SJSA1 (cell line): ENCODE measurements around the gene MC4R. TPM values are rescaled to one million over a fixed set of nuclear protein-coding genes. Genes with fewer than 3 reads are reported as not detected.

Experiments
- DNase-seq, 2 experiments: peaks; one replicate each; pipeline ENCODE4 v3.0.0-alpha.2; 2015 to 2020; ENCODE audit warnings: low spot score in 2 of 2, low read depth in 1 of 2
- H3K27ac ChIP-seq: fragments of 250-450 bp; sonication (Bioruptor Pico); 2 replicates; pipeline ENCODE4 v1.5.1; 2020; ENCODE audit warnings: mild to moderate bottlenecking, moderate library complexity
- H3K27me3 ChIP-seq: fragments of 250-450 bp; sonication (Bioruptor Pico); replicated peaks from 2 replicates; pipeline ENCODE4 v1.5.1; 2020; ENCODE audit warnings: mild to moderate bottlenecking, moderate library complexity
- H3K36me3 ChIP-seq: fragments of 250-450 bp; sonication (Bioruptor Pico); 2 replicates; pipeline ENCODE4 v1.5.1; 2020; ENCODE audit warnings: mild to moderate bottlenecking
- H3K4me1 ChIP-seq: fragments of 250-450 bp; sonication (Bioruptor Pico); replicated peaks from 2 replicates; pipeline ENCODE4 v1.6.1; 2021; ENCODE audit warnings: mild to moderate bottlenecking
- H3K4me3 ChIP-seq: fragments of 250-450 bp; sonication (Bioruptor Pico); 2 replicates; pipeline ENCODE4 v1.5.1; 2020; ENCODE audit warnings: mild to moderate bottlenecking
- H3K9me3 ChIP-seq: fragments of 250-450 bp; sonication (Bioruptor Pico); replicated peaks from 2 replicates; pipeline ENCODE4 v1.5.1; 2020; ENCODE audit warnings: mild to moderate bottlenecking
- total RNA-seq: library from RNA; depleted of rRNA; stranded (reverse); fragments of >200 nt; shearing (Covaris generic); gene quantifications from 2 replicates; pipeline ENCODE4 v1.2.3, GENCODE V29; 2014

MC4R gene
- total RNA-seq, 1 experiment from 2014 or later: not detected

DNA sequence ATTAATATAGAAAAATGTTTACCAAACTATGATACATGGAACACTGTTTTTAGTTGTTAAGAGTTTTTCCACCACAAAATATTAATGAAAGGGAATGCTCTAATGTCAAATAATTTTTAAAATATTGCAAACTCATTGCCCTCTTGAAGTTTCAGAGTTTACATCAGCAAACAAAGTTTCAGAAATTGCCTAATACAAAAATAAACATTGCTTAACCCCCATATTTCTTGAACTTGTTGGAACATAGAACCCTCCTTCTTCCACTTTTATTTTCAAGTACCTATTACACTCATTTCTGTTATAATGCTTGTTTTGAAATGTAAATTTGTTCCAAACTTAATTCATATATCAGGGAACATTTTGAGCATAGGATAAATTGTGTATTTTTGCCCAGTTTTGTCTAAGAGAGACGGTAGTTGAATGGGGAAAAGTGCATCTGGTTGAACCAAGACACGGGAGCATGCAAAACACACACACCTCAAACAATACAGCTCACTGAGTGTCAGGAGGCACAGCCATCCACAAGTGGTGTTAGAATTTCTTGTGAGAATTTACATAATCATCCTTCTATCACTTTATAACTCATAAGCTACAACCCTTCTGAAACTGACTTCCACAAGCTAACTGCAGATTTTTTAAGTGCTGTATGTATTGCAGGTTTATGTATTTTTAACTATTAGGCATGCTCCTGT, 5.3 kb upstream of the MC4R start:
- H3K27ac ChIP-seq: no peak overlapping the region
- DNase-seq: no peak
- H3K4me1 ChIP-seq: no peaks in the 10 kb centered on the region
- H3K9me3 ChIP-seq: no peaks in the 10 kb centered on the region
- no peak overlapping the region for H3K4me3 ChIP-seq
- no peaks in the 10 kb centered on the region for H3K27me3 ChIP-seq
- H3K36me3 ChIP-seq: no peaks in the 10 kb centered on the region

DNA sequence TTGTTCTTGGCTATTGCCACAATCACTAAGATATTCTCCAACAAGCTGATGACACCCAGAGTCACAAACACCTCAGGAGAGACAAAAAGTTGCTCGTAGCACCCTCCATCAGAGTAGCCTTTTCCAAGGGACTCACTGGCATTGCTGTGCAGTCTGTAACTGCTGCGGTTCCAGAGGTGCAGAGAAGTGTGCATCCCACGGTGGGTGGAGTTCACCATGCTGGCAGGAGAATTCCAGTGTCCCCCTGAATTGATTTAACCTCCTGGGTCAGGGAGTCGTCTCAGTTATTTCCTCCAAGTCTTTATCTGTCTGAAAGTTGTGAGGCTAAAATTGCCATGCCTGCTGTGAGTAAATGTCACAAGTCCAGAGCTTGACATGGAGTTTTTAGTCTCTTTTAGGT, 443 bp downstream of the MC4R start:
- no peaks in the 10 kb centered on the region for H3K36me3 ChIP-seq
- H3K9me3 ChIP-seq: no peaks in the 10 kb centered on the region
- no peaks in the 10 kb centered on the region for H3K4me1 ChIP-seq
- H3K27me3 ChIP-seq: no peaks in the 10 kb centered on the region
- H3K4me3 ChIP-seq: no peak overlapping the region
- DNase-seq: no peak
- no peak overlapping the region for H3K27ac ChIP-seq

DNA sequence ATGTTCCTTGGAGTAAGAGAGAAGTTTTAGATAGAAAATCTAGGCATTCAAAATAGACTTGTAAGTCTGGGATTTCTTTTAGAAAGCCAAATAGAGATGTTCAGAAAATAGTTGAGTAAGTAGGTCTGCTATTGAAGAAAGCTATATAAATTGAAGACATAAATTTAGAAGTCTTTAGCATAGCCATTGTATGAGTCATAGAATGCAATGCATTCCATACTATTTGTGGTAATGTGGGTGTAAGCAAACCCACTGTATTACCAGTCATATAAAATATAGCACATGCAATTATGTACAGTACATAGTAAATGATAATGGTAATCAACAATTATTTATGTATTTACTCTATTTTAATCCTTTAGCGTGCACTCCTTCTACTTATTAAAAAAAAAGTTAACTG, 14.1 kb downstream of the MC4R start:
- Histone ChIP-seq H3K9me3 (no peaks in the 10 kb centered on the region), H3K27me3 (no peaks in the 10 kb centered on the region), H3K36me3 (no peaks in the 10 kb centered on the region), H3K27ac (no peak overlapping the region), H3K4me3 (no peak overlapping the region), H3K4me1 (peaks cover 6% of the 10 kb centered on the region; the same call in 1 of the 2 replicates)
- DNase-seq: no peak

DNA sequence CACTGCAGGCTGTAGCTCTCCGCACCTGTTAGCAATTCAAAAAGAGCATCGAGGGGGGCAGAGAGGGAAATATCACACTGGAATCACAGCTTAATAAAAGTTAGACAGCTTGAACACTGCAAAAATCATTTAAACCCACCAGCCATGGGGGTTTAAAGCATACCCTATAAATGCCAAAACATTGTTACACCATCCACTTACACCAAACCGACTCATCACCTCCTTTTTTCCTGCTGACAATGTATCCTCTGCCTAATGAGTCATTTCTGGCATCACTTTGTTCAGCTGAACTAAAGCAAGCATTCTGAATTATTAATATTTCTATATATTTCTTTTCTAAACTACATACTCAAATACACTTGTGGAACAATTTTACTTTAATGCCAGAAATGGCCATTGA, 21.6 kb downstream of the MC4R start:
- no peaks in the 10 kb centered on the region for H3K36me3 ChIP-seq
- H3K4me3 ChIP-seq: no peak overlapping the region
- no peak for DNase-seq
- H3K4me1 ChIP-seq: 0 out of 2 replicates have a peak, but pooled peaks cover 4% of the 10 kb centered on the region
- H3K27me3 ChIP-seq: no peaks in the 10 kb centered on the region
- H3K27ac ChIP-seq: no peak overlapping the region
- no peaks in the 10 kb centered on the region for H3K9me3 ChIP-seq

DNA sequence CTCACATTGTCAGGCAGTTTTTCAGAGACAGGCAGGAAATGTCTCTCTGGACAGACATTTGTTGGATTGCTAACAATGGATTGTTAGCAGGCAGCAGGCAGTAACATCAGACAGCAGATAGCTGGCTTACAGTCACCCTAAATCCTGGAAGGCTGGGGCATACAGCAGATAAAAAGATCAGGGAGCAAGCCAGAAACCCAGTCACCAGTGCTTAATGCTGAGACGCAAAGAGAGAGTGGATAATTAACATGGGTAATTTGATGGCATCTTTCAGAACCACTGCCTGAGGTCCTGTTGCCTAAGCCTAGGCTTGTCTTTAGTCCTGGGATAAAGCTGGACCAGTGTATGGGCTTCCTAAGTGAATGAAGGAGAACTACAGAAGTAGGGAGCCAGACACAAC, 22.4 kb downstream of the MC4R start:
- no peak for DNase-seq
- Histone ChIP-seq H3K27ac (no peak overlapping the region), H3K9me3 (no peaks in the 10 kb centered on the region), H3K27me3 (no peaks in the 10 kb centered on the region), H3K36me3 (no peaks in the 10 kb centered on the region), H3K4me3 (no peak overlapping the region), H3K4me1 (0 out of 2 replicates have a peak, but pooled peaks cover 4% of the 10 kb centered on the region)

DNA sequence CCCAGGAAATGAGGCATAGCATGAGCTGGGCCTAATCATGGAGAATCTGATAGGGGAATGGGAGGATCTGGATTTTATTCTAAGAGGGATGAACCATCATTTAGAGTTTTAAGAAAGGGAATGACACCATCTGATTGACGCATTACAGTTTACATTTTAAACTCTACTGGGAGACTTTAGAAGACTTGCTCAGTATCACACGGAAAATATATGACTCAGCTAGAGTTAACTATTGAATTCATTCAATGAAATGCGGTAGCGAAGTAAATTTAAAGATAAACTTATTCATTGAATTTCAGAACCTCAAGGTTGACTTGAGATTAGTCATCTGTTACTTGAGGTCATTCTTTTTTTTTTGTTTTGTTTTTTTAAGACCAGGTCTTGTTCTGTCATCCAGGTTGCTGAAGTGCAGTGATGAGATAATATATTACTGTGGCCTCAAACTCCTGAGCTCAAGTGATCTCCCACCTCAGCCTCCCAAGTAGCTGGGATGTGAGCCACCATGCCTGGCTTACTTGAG, 25.0 kb downstream of the MC4R start:
- Histone ChIP-seq H3K4me3 (no peak overlapping the region), H3K27ac (no peak overlapping the region), H3K4me1 (0 out of 2 replicates have a peak, but pooled peaks cover 4% of the 10 kb centered on the region), H3K36me3 (no peaks in the 10 kb centered on the region), H3K27me3 (no peaks in the 10 kb centered on the region), H3K9me3 (no peaks in the 10 kb centered on the region)
- peak in 1 of 2 experiments; percentile 29 for DNase-seq

DNA sequence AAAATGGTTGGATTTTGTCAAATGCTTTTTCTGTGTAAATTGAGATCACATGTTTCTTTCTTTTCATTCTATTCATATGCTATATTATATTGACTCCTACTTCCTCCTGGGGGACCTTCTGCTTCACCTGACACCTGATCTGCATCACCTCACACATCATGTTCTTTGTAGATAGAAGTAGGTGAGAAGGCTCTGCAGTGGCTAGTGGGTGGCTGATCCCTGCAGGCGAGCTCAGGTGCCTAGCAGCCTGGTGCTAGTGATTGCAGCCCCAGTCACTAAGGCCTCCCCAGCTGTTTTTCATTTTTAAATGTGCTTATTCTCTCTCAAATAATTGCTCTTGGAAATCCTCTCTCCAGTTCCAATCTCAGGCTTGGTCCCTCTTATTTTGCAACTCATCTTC, 33.6 kb downstream of the MC4R start:
- Histone ChIP-seq H3K27me3 (no peaks in the 10 kb centered on the region), H3K4me3 (no peak overlapping the region), H3K27ac (no peak overlapping the region), H3K36me3 (no peaks in the 10 kb centered on the region), H3K9me3 (no peaks in the 10 kb centered on the region), H3K4me1 (no peaks in the 10 kb centered on the region)
- DNase-seq: no peak

DNA sequence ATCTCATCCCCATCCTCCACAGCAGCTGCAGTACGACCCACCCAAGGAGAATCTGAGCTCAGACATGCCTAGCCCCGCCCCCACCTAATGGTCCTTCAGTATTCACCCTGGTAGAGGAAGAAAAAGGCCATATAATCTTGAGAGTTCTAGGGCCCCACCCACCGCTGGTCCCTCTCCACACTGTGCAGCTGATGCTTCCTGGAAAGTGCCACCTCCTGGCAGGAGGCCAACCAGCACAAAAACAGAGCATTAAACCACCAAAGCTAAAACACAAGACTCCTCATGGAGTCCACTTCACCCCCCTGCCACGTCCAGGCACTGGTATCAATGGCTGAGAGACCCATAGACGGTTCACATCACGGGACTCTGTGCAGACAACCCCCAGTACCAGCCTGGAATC, 40.7 kb downstream of the MC4R start:
- DNase-seq: no peak
- H3K4me3 ChIP-seq: no peak overlapping the region

DNA sequence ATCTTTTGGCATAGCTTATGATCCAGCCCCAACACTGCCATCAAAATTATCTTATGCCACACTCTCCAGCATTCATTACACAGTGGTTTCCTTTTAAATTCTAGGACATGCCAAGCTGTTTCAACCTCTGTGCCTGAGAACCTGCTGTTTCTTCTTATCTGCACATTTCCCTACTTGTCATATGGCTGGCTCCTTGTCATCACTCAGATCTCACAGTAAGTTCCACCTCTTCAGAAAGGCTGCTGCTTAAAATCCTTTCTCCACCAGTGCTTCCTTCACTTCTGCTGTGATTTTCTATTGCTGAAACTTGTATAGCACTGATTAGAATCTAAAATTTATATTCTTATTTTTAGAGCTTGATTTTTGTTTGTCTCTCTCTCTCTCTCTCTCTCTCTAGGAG, 43.4 kb downstream of the MC4R start:
- Histone ChIP-seq H3K27me3 (no peaks in the 10 kb centered on the region), H3K4me1 (no peaks in the 10 kb centered on the region), H3K9me3 (no peaks in the 10 kb centered on the region), H3K36me3 (no peaks in the 10 kb centered on the region), H3K27ac (no peak overlapping the region), H3K4me3 (no peak overlapping the region)
- DNase-seq: no peak

More for the DNA sequence above, 40.7 kb downstream of the MC4R start:
- Histone ChIP-seq H3K4me1 (no peaks in the 10 kb centered on the region), H3K27me3 (no peaks in the 10 kb centered on the region), H3K27ac (no peak overlapping the region), H3K9me3 (no peaks in the 10 kb centered on the region), H3K36me3 (no peaks in the 10 kb centered on the region)

DNA sequence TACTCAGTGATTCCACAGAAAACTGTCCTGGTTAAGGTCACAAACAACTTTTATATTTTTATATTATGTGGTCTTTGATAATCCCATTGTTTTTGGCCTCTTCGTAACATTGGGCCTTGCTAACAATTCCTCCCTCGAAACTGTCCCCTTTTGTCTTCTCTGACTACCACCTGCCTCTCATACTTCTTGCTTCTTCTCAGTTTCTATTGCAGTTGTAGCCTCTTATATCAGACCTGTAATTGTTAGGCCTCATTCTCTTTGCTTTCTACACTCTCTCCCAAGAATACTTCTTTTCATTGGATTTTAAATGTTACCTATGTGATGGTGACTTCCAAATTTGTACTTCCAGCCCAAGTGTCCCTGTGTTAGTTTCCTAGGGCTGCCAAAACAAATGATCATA, 44.7 kb downstream of the MC4R start:
- Histone ChIP-seq H3K4me3 (no peak overlapping the region), H3K9me3 (no peaks in the 10 kb centered on the region), H3K36me3 (no peaks in the 10 kb centered on the region), H3K27me3 (no peaks in the 10 kb centered on the region), H3K27ac (no peak overlapping the region), H3K4me1 (no peaks in the 10 kb centered on the region)
- DNase-seq: no peak

DNA sequence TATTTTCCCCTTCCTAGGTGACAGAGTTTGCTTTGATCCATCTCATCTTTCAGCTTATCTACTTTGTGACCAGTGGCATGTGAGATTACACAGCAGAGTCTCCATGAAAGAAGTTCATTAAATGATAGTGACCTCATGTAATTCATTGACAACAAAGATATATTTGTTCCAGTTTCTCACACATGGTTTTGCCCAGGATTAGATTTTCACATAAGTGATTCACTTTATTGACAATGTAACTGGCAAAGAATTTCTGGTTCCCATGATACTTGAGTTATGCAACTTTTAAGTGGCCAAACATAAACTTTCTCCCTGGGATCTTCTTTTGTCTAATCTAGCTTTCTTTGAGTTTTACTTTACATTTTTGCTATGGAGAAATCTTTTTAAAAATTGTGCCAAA, 50.0 kb downstream of the MC4R start:
- H3K4me1 ChIP-seq: no peaks in the 10 kb centered on the region
- no peaks in the 10 kb centered on the region for H3K36me3 ChIP-seq
- DNase-seq: no peak
- no peaks in the 10 kb centered on the region for H3K27me3 ChIP-seq
- H3K27ac ChIP-seq: no peak overlapping the region
- no peak overlapping the region for H3K4me3 ChIP-seq
- H3K9me3 ChIP-seq: no peaks in the 10 kb centered on the region
